HG02759 (cell line): Measurements from ENCODE around the gene CCDC182.

Source experiments
- ATAC-seq: cut with Tn5 transposase; IDR thresholded peaks from one replicate; pipeline ENCODE4 v1.9.1; 2021; ENCODE audit warnings: mild to moderate bottlenecking, moderate library complexity; ENCODE audit not compliant: unreplicated experiment

Gene CCDC182

GRCh38 chr17:57730026-57730701 is 14.9 kb downstream of the CCDC182 start:
- ATAC-seq, result no peak

- ATAC-seq, result no peak
Measured at GRCh38 chr17:57727630-57728175, 17.4 kb downstream of the CCDC182 start.

DNA sequence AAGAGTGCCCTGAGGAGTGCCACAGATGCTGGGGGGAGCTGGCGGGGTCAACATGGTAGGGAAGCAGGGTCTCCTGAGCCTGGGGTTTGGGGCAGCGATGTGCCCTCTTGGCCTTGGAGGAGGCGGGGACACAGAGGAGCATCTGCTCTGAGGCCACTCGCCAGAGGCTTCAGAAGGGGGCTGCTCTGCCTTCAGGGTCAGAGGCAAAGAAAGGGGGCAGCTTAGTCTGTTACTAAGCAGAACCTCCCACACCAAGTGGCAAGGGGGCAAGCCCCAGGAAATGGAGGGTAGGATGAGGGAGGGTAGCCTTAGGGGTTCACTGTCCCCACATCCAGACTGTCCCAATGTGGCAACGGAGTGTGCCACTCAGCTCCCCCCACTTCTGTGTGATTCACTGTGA is 18.3 kb downstream of the CCDC182 start:
- ATAC-seq, result no peak

DNA sequence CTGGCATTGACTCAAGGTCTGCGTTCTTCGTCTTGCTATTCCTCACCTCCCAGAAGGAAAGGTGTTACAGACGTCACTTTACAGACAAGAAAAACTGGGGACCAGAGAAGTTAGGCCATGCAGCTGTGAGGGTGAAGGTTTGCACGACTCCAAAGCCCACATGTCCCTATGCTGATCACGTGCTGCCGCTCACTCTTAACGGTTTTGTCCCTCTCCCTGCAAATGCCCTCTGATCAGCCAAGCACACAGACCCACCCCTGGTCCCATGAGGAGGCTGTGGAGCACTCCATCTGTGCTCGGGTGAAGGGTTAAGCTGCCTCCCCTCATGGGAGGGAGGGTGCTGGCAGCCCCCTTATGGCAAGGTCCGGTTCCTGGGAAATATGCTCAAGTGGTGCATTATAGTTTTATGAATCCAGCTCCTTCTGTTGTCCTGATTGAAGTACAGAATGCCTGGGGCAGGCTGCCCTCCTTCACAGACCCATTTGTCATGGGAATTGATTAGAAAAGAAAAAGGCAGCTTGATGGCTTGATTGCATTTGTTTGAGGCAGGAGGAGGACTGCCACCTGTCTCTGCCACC is 18.8 kb downstream of the CCDC182 start:
- no peak for ATAC-seq

GRCh38 chr17:57724729-57725125 is 20.4 kb downstream of the CCDC182 start:
- no peak for ATAC-seq

DNA sequence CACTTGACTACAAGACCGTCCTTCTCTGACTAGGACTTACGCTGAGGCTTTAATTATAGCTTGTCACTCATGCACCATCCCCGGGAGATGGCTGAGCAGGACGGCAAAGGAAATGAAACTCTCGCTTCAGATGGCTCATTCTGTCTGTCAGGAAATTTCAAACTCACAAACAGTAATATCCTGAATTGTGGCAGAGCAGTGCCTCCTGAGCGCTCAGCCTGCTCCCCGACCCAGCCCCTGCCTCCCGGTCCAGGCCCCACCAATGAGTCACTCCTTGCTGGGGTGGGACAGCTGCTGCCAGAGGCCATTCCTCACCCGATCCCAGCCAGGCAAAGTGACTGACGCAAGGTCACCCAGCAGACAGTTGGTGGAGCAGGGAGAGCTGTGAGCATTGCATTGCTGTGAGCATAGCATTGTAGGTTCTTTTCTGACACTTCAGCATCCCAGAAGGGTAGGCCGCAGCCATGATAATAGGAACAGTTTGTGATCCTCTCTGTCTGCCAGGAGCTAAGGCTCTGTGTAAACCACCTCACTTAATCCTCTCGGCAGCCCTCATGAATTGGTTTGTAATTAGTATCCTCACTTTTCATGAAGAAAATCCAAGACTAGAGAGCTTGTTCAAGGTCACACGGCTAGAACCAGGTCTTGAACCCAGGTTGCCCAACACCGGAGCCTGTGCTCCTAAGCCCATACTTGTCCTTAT is 20.9 kb downstream of the CCDC182 start:
- peak; percentile 82 for ATAC-seq

GRCh38 chr17:57723427-57724025 is 21.6 kb downstream of the CCDC182 start:
- no peak for ATAC-seq

DNA sequence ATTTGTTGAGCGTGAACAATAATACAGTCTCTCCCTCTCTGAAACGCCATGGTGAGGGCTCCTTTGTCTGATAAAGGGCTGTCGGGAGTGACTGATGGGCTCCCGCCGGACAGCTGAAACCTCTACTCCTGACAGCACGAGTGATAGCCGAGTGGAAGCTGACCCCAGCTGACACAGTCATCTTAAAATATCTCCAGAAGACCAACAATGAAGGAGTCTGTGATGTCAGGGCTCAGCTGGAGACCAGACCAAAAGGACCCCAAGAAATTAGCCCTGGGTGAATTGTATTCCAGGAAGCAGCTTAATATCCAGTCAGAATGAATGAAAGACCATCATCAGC is 22.4 kb downstream of the CCDC182 start:
- ATAC-seq, result no peak

- ATAC-seq, result no peak
Measured at GRCh38 chr17:57721967-57722703, 23.0 kb downstream of the CCDC182 start.

DNA sequence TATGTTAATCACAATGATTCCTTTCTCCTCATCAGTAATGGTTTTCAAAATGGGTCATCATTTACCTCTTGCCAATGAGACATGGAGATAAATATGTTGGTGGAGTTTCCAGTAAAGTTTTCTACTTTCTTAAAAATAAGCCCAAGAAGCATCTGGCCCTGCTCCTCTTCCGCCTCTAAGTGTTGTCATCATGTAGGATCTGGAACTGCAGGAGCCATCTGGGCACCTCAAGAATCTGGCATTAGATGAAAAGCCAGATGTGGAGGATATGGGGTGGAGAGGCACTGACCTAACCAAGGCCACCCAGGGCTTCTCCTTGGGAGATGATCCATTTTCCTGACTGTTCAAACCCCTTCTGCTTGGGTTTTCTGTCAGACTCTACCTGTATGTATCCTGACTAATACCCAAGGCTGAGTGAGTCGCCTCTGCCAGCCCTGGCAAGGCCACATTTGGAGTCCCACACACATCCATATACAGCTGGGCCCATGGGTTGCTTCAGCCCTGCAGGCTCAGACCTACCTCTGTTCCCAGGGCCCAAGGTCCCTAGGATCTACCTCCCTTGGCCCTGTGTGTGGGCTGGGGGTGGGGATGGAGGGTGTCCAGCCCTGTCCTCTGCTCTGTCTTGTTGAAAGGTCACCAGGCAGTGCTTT is 24.6 kb downstream of the CCDC182 start:
- ATAC-seq, result no peak

DNA sequence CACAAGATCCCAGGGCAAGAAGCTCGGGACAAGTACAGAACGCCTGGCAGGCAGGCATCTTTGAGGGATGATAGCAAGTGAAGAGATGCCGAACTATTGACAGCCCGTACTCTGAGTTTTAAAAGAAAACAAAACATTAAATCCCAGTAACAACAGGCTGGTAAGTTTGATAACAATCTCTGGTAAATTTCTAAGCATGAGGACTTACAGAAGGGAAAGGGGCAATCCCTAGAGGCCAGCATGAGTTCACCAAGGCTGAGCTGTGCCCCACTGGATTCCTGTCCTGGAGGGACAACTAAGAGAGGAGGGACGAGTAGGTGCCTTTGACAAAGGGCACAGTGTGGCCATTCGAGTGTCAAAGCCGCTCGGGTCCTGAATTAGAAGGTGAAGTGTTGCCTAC is 26.2 kb downstream of the CCDC182 start:
- no peak for ATAC-seq

GRCh38 chr17:57715981-57716380 is 29.1 kb downstream of the CCDC182 start:
- ATAC-seq, result no peak

GRCh38 chr17:57714665-57715180 is 30.4 kb downstream of the CCDC182 start:
- ATAC-seq, result no peak

GRCh38 chr17:57713140-57713539 is 32.0 kb downstream of the CCDC182 start:
- no peak for ATAC-seq

DNA sequence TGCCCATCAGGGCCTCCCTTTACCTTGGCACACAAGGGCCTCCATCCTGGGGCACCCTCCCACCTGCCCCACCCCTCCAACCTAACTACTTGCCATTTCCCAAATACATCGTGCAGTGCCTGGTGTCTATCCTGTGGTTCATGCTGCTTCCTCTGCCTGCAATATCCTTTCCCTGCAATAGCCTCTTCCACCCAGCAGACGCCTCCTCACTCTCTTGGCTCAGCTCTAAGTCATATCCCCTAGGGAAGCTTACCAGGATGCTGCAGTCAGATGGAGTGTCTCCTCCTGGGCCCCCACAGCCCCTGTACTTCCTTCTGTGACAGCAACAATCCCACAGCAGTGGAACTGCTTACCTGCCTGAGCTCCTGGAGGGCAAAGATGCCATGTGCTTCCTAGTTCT is 36.7 kb downstream of the CCDC182 start:
- no peak for ATAC-seq

DNA sequence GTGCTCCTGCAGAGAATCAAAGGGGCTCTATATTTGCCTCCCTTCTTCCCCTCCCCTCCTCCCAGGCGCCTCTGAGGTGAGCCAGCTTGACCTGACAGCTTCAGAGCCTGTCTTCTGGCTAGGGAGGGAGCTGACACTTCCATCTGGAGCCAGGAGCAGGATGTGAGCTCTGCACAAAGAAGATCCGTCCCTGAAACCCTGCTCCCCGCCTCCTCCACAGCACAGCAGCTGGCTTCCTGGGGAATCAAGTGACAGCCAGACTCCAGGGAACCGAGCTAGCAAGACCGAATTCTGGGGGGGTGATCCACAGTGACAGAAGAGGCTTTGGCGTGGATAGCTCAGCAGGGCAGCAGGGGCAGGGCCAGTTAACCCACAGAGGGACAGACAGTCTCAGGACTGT is 37.2 kb downstream of the CCDC182 start:
- ATAC-seq, result no peak

- no peak for ATAC-seq
Measured at GRCh38 chr17:57706761-57707160, 38.3 kb downstream of the CCDC182 start.

DNA sequence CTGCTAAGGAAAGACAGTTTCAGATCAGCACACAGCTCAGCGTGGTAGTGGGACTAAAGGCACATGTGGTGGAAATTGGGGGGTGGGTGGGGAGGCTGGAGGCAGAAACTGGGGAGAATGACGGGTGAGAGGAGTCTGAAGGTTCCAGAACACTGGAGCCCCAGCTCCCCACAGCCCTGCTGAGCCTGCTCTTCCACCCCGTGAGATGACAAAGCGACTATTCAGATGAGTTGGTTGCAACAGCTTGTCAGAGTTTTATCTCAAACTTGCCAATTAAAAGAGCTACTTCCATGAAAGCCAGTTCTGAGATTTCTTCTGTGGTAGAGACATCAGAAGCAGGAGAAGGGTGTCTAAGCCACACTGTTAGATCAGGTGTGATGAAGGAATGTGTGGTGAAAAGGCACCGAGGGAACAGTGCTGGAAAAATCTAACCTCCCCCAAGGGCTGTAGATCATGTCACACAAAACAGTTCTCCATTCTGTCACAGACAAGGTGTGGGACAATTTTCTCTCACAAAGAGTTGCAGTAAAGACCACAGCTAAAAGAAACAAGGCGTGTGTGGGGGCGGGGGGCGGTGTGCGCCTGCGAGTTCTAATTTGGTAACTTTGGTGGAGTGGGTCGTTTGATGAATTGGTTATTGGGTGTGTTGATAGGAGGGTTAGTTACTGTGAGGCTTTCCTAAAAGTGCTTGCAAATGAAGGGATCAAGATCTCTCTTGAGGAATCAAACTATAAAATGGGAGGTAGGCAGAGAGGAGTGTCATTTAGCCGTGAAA is 39.0 kb downstream of the CCDC182 start:
- no peak for ATAC-seq

DNA sequence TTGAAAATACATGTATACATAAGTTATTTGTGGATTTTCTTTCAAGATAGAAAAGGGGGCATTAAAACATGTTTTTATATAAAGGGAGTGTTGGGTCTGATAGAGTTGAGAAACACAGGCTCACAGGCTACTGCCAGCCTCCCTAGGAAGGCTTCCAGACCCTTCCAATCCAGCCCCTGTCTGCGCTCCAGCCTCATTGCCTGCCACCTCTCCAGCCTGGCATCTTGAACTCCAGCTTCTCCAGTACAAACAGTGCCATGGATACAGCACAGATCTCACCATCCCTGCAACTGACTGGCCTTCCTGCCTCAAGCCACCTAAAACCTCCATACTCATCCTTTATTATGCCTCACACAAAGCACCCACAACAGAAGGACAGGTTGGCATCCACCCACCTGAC is 40.7 kb downstream of the CCDC182 start:
- no peak for ATAC-seq

GRCh38 chr17:57703273-57703672 is 41.8 kb downstream of the CCDC182 start:
- no peak for ATAC-seq
